CD4-positive, alpha-beta T cell treated with Interleukin-15 for 1 hour (primary cell): ENCODE measurements around the gene OR6B1.
"Not testable (repeated sequence)": the region's sequence is repeated elsewhere in the genome, so short reads cannot be mapped to it uniquely, and the experiment has no call there.

Source experiments
- DNase-seq: peaks from one replicate; pipeline ENCODE4 v3.0.0-alpha.2; 2020

OR6B1 gene

DNA sequence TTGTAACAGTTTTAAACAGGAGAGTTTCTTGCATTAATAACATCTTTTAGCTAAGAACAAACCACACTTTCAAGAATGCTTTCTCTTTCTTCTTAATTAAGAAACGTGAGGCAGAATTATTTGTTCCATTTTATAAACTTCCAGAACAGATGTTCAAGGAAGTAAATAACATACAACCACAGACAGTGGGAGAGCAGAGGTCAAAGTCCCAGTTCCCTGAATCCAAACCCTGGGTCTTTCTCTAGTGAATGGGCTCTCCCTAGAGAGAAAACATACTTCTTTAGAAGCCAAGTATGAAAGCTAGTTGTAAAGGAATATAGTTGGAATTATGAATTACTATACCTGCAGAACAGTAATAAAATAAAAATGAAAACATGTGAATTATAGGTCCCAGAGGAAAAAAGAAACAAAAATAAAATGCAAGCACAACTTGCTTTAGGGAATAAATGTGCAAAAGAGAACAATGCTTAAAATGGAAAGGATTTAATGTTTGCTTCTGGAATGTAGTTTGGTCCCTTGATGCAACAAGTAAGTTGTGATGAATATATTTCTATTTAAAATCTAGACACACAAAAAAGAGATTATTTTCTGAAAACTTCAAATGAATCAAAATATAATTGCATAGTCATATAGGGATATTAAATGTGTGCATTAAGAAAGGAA is 6.0 kb downstream of the OR6B1 start:
- no peak for DNase-seq

DNA sequence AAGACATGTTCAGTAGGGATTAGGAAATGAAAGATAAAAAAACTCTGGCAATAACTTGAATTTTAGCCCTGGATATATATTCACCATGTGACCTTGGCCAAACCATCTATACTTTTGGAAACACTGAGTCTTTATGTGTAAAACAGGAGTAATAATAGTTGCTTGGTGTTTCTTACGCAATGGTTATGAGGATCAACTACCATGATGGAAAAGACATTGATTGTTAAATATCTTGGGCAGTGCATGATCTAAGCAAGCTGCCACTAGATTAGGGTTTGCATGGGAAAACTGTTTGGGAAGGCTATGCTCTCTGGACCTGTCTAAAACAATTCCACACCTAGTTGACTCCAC is 6.5 kb downstream of the OR6B1 start:
- DNase-seq, result no peak

DNA sequence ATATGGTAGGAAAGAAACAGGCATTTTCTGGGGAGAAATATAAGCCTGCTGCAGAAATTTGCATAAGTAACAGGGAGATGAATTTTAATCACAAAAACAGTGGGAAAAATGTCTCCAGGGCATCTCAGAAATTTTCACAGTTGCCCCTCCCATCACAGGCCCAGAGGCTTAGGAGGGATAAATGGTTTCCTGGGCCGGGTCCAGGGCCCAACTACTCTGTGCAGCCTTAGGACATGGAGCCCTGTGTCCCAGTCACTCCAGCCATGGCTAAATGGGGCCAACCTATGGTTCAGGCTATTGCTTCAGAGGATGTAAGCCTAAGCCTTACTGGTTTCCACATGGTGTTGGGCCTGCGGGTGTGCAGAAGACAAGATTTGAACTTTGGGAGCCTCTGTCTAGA is 9.2 kb downstream of the OR6B1 start:
- DNase-seq, result no peak

DNA sequence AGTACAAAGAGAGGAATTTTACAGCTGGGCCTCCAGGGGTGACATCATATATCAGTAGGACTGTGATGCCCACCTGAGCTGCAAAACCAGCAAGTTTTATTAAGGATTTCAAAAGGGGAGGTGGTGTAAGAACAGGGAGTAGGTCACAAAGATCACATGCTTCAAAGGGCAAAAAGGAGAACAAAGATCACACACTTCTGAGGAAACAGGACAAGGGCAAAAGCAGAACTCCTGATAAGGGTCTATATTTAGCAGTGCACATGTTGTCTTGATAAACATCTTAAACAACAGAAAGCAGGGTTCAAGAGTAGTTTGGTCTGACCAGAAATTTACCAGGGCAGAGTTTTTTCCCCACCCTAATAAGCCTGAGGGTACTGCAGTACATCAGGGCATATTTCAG is 9.9 kb downstream of the OR6B1 start:
- DNase-seq, result not testable (repeated sequence)

DNA sequence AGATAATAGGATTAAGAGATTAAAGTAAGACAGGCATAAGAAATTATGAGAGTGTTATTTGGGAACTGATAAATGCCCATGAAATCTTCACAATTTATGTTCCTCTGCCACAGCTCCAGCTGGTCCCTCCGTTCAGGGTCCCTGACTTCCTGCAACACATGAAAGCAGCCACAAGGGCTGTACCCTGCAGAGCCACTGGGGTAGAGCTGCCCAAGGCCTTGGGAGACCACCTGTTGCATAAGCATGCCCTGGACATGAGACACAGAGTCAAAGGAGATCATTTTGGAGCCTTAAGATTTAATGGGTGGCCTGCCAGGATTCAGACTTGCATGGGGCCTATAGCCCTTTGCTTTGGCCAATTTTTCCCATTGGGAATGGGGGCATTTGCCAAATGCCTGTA is 10.7 kb downstream of the OR6B1 start:
- not testable (repeated sequence) for DNase-seq

DNA sequence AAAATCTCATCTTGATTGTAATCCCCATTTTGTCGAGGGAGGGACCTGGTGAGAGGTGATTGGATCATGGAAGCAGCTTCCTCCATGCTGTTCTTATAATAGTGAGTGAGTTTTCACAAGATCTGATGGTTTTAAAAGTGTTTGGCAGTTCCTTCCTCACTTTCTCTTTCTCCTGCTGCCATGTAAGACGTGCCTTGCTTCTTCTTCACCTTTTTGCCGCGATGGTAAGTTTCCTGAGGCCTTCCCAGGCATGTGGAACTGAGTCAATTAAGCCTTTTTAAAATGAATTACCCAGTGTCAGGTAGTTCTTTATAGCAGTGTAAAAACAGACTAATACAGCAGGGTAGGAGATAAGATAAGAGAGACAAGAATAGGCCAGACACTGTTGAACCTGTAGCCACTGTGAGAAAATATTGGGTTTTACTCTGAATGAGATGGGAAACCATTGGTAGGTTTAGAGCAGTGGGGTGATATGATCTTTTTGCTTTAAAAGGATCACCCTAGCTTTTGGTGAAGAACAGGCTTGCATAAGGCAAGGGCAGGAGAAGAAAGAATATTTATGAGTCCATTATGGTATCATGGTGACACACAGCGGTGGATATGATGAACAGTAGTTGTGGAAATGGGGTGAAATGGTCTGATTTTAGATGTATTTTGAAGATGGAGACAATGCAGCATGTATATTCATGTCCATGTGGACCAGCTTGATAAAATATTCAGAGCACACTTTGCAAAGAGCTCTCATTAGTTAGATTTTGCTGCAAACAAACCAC is 11.5 kb downstream of the OR6B1 start:
- DNase-seq, result no peak

DNA sequence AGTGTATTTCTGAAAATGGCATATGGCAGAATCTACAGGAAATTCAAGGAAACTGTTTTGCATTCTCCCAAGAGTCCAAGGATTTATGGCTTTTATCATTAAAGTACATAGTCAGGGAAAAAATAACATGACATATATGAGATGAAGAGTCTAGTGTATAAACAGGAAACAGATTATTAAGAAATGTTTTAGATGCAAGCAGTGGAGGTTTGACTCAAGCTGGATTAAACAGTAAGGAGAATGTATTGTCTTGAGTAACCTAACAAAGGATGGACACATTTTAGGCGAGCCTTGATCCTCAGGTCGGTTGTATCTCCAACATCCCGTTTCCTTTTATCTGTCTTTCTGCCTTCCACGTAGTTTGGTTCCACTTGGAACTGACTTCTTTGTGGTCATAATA is 17.9 kb downstream of the OR6B1 start:
- DNase-seq, result no peak

DNA sequence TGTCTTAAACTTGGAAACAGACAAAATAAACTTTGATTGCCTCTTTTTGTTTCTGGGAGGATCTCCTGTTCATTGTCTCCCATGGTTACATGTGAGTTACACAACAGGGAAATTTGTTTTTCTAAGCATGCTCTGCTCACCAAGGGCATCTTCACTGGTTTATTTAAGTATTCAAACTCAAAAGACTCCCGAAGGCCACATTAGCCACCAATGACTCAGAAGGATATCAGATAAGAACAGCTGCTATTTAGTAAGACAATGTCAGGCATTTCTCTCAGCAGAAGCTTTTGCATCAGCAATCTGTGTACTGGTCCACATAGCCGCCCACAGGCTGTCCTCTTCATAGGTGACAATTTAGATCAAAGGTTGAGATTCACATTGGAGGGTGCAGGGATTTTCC is 19.3 kb downstream of the OR6B1 start:
- no peak for DNase-seq

DNA sequence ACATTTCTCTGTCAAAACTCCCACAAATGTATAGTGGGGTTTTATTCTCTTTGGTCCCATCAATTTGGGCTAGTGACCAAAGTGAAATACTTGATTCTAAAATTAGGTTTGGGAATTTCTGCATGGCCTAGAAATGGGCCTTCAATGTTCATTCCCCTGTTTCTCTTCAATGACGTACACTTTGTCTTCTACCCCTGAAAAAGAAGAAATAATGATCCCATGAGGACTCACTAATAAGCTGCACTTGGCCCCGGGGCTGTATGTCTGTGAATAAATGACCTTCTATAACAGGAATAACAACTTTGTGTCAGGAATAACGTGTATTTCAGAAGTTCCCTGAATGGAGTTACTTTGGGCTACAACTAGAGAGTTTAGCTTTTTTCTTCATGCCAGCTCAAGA is 20.2 kb downstream of the OR6B1 start:
- DNase-seq, result no peak

DNA sequence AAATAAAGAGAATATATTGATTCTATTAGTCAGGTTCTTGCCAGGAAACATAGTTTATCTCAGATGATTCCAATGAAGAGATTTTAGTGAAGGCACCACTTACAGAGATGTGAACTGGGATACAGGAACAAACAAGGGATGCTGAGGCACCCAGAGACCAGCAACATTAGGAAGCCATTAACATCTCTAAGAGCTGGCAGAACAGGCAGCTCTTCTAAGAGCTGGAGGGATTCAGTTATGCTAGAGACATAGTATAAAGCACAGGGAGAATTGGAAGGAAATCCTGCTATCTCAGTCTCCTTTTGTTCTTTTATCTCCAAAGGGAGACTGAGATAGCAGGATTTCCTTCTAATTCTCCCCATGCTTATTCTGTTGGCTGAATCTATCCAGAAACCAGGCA is 22.0 kb downstream of the OR6B1 start:
- no peak for DNase-seq

DNA sequence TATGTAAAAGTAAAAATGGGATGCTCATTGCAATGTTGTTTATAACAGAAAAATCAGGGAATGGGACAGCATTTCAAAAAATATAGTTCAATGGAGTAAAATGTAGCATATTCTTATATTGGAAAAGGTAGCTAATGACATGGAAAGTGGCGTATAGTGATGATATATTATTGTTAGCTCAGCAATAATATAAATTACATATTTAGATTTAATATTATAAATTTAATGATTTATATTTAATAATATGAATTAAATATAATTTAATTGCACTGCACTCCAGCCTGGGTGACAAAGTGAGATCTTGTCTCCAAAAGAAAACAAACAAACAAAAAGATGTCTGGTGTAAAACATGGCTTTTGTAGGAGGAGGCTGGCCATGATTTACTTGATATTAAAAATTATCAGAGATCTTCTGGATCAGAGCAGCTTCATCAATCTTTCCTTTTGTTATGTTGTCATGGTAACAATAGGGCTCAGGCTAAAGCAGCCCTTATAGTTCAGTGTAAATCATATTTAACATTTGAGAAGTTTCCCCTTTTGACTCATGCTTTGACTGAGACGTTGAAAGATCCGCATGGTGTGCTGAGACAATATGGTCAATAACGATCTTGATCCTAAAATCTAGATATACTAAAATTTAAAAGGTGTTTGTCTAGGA is 23.2 kb downstream of the OR6B1 start:
- no peak for DNase-seq

DNA sequence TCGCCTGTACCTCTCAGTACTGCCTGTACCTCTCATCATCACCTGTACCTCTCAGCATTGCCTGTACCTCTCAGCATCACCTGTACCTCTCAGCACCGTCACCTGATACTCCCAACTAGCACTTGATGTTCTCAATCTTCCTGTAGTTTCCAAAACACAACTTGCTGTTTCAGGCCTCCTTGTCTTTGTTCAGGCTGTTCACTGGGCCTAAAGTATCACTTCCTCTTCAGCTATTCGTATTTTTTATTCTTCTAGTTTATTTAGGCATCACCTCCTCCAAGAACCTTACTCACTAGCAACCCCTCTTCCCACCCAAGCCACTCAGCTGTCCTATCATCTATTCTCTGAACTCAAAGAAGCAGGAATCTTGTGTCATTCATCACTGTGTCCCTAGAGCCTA is 24.1 kb downstream of the OR6B1 start:
- no peak for DNase-seq

DNA sequence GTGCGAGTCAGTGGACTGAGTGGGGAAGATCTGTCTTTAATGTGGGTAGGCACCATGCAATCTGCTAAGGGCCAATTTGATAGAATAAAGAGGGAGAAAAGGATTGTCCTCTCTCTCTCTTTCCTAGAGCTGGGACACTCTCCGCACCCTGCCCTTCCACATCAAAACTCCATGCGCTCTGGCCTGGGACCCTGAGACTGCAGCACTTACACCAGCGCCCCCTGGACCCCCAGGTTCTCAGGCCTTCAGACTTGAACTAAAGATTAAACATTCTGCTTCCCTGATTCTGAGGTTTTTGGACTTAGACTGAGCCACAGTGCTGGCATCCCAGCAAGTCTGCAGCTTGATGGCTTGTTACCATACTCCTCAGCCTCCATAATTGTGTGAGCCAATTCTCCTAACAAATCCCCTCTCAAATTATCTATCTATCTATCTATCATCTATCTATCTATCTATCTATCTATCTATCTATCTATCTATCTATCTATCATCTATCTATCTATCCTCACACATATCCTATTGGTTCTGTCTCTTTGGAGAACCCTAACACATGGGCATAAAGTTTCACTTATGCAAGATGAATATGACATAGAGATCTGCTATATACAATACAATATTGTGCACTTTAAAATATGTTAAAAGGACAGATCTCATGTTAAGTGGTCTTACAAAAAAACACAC is 26.2 kb downstream of the OR6B1 start:
- no peak for DNase-seq

DNA sequence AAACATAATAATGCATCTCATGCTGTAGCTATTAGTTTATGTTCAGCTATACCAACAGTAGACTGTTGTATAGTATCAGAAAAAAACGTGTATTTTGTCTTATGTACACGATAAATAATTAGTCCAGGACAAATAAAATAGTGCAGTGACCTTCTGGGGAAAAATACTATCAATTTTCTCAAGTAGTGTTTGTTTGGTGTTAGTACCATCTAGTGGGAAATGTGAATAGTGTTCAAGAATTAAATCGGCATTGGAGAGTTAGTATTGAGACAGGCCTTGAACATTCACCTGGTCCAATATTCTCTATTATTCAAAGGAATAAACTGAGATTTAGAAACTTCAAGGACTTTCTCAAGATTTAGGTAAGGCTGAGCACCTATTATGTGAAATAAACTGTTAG is 26.9 kb downstream of the OR6B1 start:
- DNase-seq, result no peak

DNA sequence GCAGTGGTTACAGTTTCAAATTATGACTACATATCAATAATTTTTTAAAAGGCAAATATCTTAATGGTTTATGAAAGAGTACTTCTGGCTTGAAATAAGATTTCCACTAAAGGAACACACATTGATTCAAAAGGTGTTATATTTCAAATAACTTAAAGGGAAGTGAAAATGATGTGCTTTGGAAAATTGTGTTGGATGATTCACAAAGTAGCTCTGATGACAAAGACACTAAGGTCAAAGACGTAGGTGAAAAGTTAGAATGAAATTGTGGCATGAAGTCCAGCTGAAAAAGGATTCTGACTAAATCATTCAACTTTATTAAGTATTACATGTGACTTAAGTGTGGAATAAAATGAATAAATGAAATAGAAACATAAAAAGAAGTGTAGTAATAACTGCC is 27.9 kb downstream of the OR6B1 start:
- no peak for DNase-seq

DNA sequence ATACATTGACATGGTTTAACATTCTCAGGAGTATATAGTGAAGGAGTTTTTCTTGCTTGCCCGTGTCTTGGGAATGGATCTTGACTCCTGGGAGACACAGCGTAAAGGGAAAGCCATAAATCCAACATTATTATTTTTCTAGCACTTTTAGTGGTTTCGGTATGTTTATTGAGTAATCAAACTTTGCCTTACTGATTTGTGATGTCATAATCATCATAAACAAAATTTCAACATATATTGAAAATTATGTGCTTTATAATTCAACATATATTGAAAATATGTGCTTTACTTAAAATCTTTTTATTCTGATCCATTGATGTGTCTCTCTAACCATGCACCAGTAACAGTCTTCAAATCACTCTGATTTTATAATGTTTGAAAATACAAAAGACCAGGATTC is 28.4 kb downstream of the OR6B1 start:
- no peak for DNase-seq

DNA sequence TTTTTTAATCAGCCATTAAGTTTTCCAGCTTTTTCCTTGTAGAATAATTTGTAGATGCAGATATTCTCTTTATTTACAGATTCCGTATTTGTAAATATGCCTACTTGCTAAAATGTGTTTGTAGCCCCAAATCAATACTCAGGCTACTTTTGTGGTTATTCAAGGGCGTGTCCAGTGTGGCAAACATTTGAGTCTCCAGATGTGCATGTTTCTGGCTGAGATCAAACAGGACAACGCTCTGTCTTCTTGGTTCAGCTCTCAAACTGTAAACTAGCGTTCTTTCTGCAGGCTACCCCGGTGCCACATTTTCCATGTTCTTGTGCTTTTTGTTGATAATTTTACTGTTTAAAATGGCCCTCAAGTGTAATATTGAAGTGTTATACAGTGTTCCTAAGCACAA is 32.4 kb downstream of the OR6B1 start:
- no peak for DNase-seq

DNA sequence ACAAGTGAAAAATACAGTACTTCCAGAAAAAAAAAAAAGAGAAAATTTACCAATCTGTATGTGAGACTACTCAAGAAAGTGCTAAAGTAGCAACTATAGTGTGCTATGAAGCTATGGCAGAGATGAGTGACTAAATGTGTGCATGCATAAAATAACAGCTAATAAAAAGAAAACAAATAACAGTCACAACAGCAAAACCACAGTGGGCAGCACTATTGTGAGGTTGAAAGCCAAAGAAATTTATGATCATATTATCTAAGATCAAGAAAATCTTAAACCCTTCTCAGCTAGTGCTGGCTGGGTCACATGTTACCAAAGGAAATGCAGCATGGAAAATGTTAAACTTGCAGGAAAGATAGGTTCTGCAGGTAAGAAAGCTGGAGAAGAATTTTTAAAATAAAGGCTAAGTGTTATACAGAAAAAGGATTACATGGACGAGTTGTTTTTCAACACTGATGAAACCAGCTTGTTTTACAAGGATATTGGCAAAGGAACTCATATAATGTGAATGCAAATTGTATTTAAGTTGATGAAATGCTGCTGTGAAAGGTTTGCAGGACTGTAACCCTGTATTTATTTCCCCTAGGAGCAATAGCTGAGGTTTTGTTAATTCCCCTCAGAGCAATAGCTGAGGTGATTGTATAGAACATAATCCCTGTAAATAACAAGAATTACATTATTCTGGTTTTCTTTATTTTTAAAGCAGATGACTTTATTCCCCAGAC is 33.0 kb downstream of the OR6B1 start:
- no peak for DNase-seq

DNA sequence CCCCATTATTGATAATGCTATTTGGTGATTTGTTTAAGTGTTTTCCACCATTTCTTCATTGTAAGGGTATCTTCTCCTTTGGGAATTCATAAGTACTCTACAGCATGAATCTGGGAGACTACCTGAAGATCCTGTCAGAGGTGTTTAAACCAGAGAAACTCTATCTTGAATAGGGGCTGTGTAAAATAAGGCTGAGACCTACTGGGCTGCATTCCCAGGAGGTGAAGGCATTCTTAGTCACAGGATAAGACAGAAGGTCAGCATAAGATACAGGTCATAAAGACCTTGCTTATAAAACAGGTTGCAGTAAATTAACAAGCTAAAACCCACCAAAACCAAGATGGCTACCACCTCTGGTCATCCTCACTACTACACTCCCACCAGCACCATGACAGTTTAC is 35.3 kb downstream of the OR6B1 start:
- no peak for DNase-seq

DNA sequence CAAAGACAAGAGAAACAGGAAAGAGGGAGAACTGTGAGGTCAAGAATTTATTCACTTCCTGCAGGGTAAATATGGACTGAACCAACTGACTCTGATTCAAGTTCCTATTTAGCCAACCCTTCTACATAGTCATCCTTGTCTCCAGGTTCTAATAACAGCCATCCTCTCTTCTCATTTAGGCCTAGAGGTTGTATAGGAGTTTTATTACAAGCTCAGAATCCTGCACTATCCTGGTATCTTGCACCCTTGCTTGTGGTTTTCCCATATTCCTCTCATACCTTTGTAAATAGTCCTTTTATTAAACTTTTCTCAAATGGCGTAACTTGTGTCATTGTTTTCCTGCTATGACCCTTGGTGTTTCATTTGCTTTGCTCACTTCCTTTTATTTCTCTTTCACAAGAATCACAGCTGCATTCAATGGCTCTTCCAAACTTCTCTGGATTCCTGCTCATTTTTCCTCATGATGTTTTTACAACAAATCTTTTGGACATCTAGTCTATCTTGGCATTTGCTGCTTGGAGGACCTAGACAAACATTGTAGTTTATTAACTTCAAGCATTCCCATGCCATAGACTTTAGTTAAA is 36.3 kb downstream of the OR6B1 start:
- DNase-seq, result no peak

DNA sequence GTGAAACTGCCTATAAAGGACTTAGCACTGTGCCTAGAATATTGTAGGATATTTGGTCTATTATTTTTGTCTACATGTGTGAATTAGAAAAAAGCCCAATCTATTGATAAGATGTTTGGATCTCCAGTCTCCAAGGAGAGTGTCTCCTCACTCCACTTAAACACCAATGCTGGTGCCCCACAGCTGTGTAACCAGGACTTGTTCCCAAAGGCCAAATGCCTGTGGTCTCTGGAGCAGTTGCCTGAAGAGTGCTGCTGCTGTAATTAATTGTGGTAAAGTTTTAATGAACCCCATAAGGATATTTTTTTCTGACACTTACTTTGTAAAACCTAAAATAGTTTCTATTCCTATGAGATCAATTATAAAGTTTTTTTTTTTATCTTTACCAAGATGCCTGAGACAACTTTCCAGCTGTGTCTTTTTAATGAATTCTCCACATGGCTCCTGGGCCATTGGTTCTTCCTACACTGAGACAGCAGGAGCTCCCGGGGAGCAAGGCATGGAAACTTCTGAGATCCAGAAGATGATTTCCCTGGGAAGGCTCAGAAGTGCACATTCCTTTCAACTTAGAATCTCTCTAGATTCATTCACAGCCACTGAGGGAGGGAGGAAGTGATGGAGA is 37.4 kb downstream of the OR6B1 start:
- DNase-seq, result no peak

DNA sequence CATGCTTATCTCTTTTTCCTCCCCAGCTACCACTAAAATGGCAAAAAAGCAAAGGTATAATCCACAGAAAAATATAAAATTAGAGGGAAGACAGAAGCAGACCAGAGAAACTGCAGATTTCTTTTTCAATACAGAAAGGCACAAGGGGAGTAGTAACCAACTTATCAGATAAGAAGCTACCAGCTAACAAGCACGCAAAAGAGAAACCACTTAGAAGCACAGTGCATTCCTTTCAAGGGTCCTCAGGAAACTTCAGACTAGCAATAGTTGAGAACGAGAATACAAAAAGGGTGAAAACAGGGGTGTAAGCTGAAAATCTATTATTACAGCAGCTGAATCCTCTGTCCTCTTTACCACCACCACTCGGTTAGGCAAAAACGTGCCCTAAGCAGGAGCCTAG is 38.8 kb downstream of the OR6B1 start:
- no peak for DNase-seq
